ENCODE results near the gene SLC37A2. TPM values are rescaled to one million over a fixed set of nuclear protein-coding genes. Genes with fewer than 3 reads are reported as not detected.
A peak's percentile ranks its signal among the peaks of the same experiment; 100 is the strongest.

Gene SLC37A2
- total RNA-seq, 4 donors from 2014 or later, result 3.9 to 11.4 (median 7.2) TPM

- TF ChIP-seq EP300 (IDR thresholded peaks at IDR 0.05) (no peak), POLR2A (IDR thresholded peaks at IDR 0.05) (no peak), CTCF (IDR thresholded peaks at IDR 0.05) (no peak)
- no peak overlapping the region for H3K27ac ChIP-seq
- WGBS, 2 donors, result 72% methylated on average over 12 of the region's 12 CpGs
- no peak for DNase-seq (ENCODE audit: low spot score in 2 of 2)
- H3K9me3 ChIP-seq, result no peaks in the 10 kb centered on the region
- no peaks in the 10 kb centered on the region for H3K27me3 ChIP-seq
- no peak overlapping the region for H3K4me3 ChIP-seq
- no peaks in the 10 kb centered on the region for H3K36me3 ChIP-seq
- H3K4me1 ChIP-seq, result peaks cover 0 to 7% (median 0%) of the 10 kb centered on the region in 4 donors
These were observed 16.9 kb downstream of the SLC37A2 start for GRCh38 chr11:125079878-125080530.

GRCh38 chr11:125080531-125080911 is 17.4 kb downstream of the SLC37A2 start:
- H3K36me3 ChIP-seq, result no peaks in the 10 kb centered on the region
- H3K27me3 ChIP-seq, result no peaks in the 10 kb centered on the region
- H3K4me1 ChIP-seq, result peaks cover 0 to 7% (median 0%) of the 10 kb centered on the region in 4 donors
- no peak overlapping the region for H3K27ac ChIP-seq
- H3K4me3 ChIP-seq, result no peak overlapping the region
- 89% methylated on average over 12 of the region's 12 CpGs for WGBS, 2 donors
- no peak for DNase-seq (ENCODE audit: low spot score in 2 of 2)
- no peaks in the 10 kb centered on the region for H3K9me3 ChIP-seq
- TF ChIP-seq CTCF (IDR thresholded peaks at IDR 0.05), result no peak
- no peak for TF ChIP-seq EP300 (IDR thresholded peaks at IDR 0.05)
- no peak for TF ChIP-seq POLR2A (IDR thresholded peaks at IDR 0.05)

GRCh38 chr11:125081098-125081798 is 18.1 kb downstream of the SLC37A2 start:
- Histone ChIP-seq H3K27me3 (no peaks in the 10 kb centered on the region), H3K4me3 (no peak overlapping the region), H3K36me3 (no peaks in the 10 kb centered on the region), H3K9me3 (no peaks in the 10 kb centered on the region), H3K27ac (no peak overlapping the region), H3K4me1 (peaks cover 0 to 7% (median 0%) of the 10 kb centered on the region in 4 donors)
- no peak for DNase-seq (ENCODE audit: low spot score in 2 of 2)
- WGBS, 2 donors, result 69 to 71% methylated on average over 9 to 14 of the region's 14 CpGs
- TF ChIP-seq POLR2A (IDR thresholded peaks at IDR 0.05), result no peak
- no peak for TF ChIP-seq EP300 (IDR thresholded peaks at IDR 0.05)
- no peak for TF ChIP-seq CTCF (IDR thresholded peaks at IDR 0.05)

- Histone ChIP-seq H3K36me3 (no peaks in the 10 kb centered on the region), H3K27me3 (no peaks in the 10 kb centered on the region), H3K27ac (no peak overlapping the region), H3K4me1 (peaks cover 0 to 7% (median 0%) of the 10 kb centered on the region in 4 donors), H3K9me3 (no peaks in the 10 kb centered on the region), H3K4me3 (no peak overlapping the region)
- DNase-seq (ENCODE audit: low spot score in 2 of 2), result no peak
- TF ChIP-seq CTCF (IDR thresholded peaks at IDR 0.05), result no peak
- no peak for TF ChIP-seq EP300 (IDR thresholded peaks at IDR 0.05)
- no peak for TF ChIP-seq POLR2A (IDR thresholded peaks at IDR 0.05)
- WGBS, 2 donors, result 84 to 87% methylated on average over 5 of the region's 5 CpGs
These were observed 18.9 kb downstream of the SLC37A2 start for GRCh38 chr11:125082040-125082439.

DNA sequence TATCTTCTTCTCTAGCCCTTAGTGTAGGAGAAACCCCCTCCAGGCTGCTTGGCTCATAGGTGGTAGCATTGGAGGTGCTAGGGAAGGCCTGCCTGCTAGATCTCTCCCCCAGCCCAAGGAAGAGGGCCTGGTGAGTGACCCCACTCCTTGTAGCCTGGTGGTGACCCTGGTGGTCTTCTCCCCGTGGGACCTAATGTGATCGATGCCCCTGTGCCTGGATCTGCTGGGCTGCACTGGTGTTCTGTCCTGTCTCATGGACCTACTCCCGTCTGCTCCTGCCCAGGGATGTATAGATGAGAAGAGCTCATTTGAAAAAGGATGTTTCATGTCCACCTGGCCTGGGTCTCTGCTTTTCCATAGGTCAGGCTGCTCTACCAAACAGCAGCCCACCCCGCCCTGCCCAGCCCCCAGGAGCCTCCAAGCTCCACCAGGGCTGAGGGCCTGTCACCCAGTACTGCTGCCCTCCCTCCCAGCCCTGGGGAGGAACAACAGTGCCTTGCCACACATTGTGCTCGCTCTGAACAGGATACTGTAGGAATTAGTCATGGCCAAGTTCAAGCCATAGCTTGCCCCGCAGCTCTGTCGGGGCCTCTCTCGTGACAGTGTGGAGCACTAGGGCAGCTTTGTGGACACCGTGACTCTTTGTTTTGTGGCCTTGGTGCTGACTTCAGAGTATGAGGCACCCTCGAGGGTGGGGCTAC is 19.7 kb downstream of the SLC37A2 start:
- no peak for DNase-seq (ENCODE audit: low spot score in 2 of 2)
- TF ChIP-seq CTCF (IDR thresholded peaks at IDR 0.05) (no peak), POLR2A (IDR thresholded peaks at IDR 0.05) (no peak), EP300 (IDR thresholded peaks at IDR 0.05) (no peak)
- 42 to 62% methylated on average over 7 to 10 of the region's 10 CpGs for WGBS, 2 donors
- Histone ChIP-seq H3K36me3 (no peaks in the 10 kb centered on the region), H3K4me1 (peaks cover 0 to 7% (median 0%) of the 10 kb centered on the region in 4 donors), H3K27ac (peak overlapping the region in 1 of 4 donors; percentile 14), H3K9me3 (no peaks in the 10 kb centered on the region), H3K4me3 (no peak overlapping the region), H3K27me3 (no peaks in the 10 kb centered on the region)
